Measurements from ENCODE around the gene CUL5.

CUL5 gene

GRCh38 chr11:108092134-108092533 lies 83.4 kb downstream of the CUL5 start:
- H4K20me1 ChIP-seq (ENCODE audit: low read depth, low read length): no peaks in the 10 kb centered on the region
- H3K4me3 ChIP-seq (ENCODE audit: insufficient read depth, low read length, poor library complexity, severe bottlenecking): no peak overlapping the region
- H3K9me2 ChIP-seq (replicated peaks; ENCODE audit: insufficient read depth, low read length): no peaks in the 10 kb centered on the region
- H3F3A ChIP-seq (ENCODE audit: insufficient read depth): no peaks in the 10 kb centered on the region
- H3K27me3 ChIP-seq (ENCODE audit: low read length): no peaks in the 10 kb centered on the region
- no peaks in the 10 kb centered on the region for H3K79me2 ChIP-seq (ENCODE audit: insufficient read depth, low read length)
- H3K36me3 ChIP-seq (ENCODE audit: low read length): peaks cover 16% of the 10 kb centered on the region; the same call in 1 of the 2 replicates
- no peak overlapping the region for H3K4me2 ChIP-seq (ENCODE audit: low read depth, low read length, poor library complexity, severe bottlenecking)
- H3K27ac ChIP-seq (ENCODE audit: low read depth, low read length): no peak overlapping the region
- H3K9ac ChIP-seq (ENCODE audit: low read length): no peak overlapping the region
- TF ChIP-seq EZH2phosphoT487 (conservative IDR thresholded peaks at IDR 0.05; ENCODE audit: low read length) (no peak), CTCF (IDR thresholded peaks at IDR 0.05; ENCODE audit: insufficient read depth, low read length, poor library complexity, severe bottlenecking) (no peak)
- no peak overlapping the region for H2AFZ ChIP-seq (ENCODE audit: low read depth, low read length, severe bottlenecking)
- no peaks in the 10 kb centered on the region for H3K9me3 ChIP-seq (ENCODE audit: insufficient read depth, low read length)

GRCh38 chr11:108093128-108093904 lies 84.6 kb downstream of the CUL5 start:
- H3K9me2 ChIP-seq (replicated peaks; ENCODE audit: insufficient read depth, low read length): no peaks in the 10 kb centered on the region
- H4K20me1 ChIP-seq (ENCODE audit: low read depth, low read length): no peaks in the 10 kb centered on the region
- H3F3A ChIP-seq (ENCODE audit: insufficient read depth): no peaks in the 10 kb centered on the region
- no peaks in the 10 kb centered on the region for H3K9me3 ChIP-seq (ENCODE audit: insufficient read depth, low read length)
- H3K4me3 ChIP-seq (ENCODE audit: insufficient read depth, low read length, poor library complexity, severe bottlenecking): no peak overlapping the region
- no peak overlapping the region for H2AFZ ChIP-seq (ENCODE audit: low read depth, low read length, severe bottlenecking)
- no peaks in the 10 kb centered on the region for H3K79me2 ChIP-seq (ENCODE audit: insufficient read depth, low read length)
- TF ChIP-seq CTCF (IDR thresholded peaks at IDR 0.05; ENCODE audit: insufficient read depth, low read length, poor library complexity, severe bottlenecking) (no peak), EZH2phosphoT487 (conservative IDR thresholded peaks at IDR 0.05; ENCODE audit: low read length) (no peak)
- H3K27ac ChIP-seq (ENCODE audit: low read depth, low read length): no peak overlapping the region
- H3K27me3 ChIP-seq (ENCODE audit: low read length): no peaks in the 10 kb centered on the region
- H3K36me3 ChIP-seq (ENCODE audit: low read length): peaks cover 27% of the 10 kb centered on the region; the same call in 1 of the 2 replicates
- H3K4me2 ChIP-seq (ENCODE audit: low read depth, low read length, poor library complexity, severe bottlenecking): no peak overlapping the region
- no peak overlapping the region for H3K9ac ChIP-seq (ENCODE audit: low read length)

- no peak overlapping the region for H3K4me3 ChIP-seq (ENCODE audit: insufficient read depth, low read length, poor library complexity, severe bottlenecking)
- no peak overlapping the region for H3K9ac ChIP-seq (ENCODE audit: low read length)
- H3K9me2 ChIP-seq (replicated peaks; ENCODE audit: insufficient read depth, low read length): no peaks in the 10 kb centered on the region
- TF ChIP-seq CTCF (IDR thresholded peaks at IDR 0.05; ENCODE audit: insufficient read depth, low read length, poor library complexity, severe bottlenecking): no peak
- no peak for TF ChIP-seq EZH2phosphoT487 (conservative IDR thresholded peaks at IDR 0.05; ENCODE audit: low read length)
- no peak overlapping the region for H3K27ac ChIP-seq (ENCODE audit: low read depth, low read length)
- no peaks in the 10 kb centered on the region for H3F3A ChIP-seq (ENCODE audit: insufficient read depth)
- H3K79me2 ChIP-seq (ENCODE audit: insufficient read depth, low read length): no peaks in the 10 kb centered on the region
- peaks cover 34% of the 10 kb centered on the region; the same call in 1 of the 2 replicates for H3K36me3 ChIP-seq (ENCODE audit: low read length)
- no peak overlapping the region for H3K4me2 ChIP-seq (ENCODE audit: low read depth, low read length, poor library complexity, severe bottlenecking)
- no peak overlapping the region for H2AFZ ChIP-seq (ENCODE audit: low read depth, low read length, severe bottlenecking)
- H3K9me3 ChIP-seq (ENCODE audit: insufficient read depth, low read length): no peaks in the 10 kb centered on the region
- no peaks in the 10 kb centered on the region for H3K27me3 ChIP-seq (ENCODE audit: low read length)
- no peaks in the 10 kb centered on the region for H4K20me1 ChIP-seq (ENCODE audit: low read depth, low read length)
Observed at GRCh38 chr11:108097179-108097578, 88.5 kb downstream of the CUL5 start.
